ENCODE data around the gene CBY2.

- TF ChIP-seq CTCF (IDR thresholded peaks at IDR 0.05; ENCODE audit: low read length) (no peak), EZH2 (IDR thresholded peaks at IDR 0.05; ENCODE audit: borderline replicate concordance, low read length) (no peak)
Measured at GRCh38 chr13:45731455-45731854, 29.3 kb downstream of the CBY2 start.
